GM23338 (cell line): ENCODE results near the gene NCL. TPM values are rescaled to one million over a fixed set of nuclear protein-coding genes. Genes with fewer than 3 reads are reported as not detected.

Source experiments
- ETS1 ChIP-seq: IDR thresholded peaks from 2 replicates; pipeline ENCODE4 v1.6.1; 2016; ENCODE audit warnings: antibody characterized with exemption
- REST ChIP-seq: IDR thresholded peaks from one replicate; pipeline ENCODE4 v1.6.1; 2018; ENCODE audit warnings: antibody characterized with exemption; ENCODE audit not compliant: unreplicated experiment
- ZNF331 ChIP-seq: fragments of 250-450 bp; sonication (Bioruptor Pico); IDR thresholded peaks from 2 replicates; pipeline ENCODE4 v1.5.0; 2020; ENCODE audit warnings: low read depth, mild to moderate bottlenecking, moderate library complexity
- ZNF462 ChIP-seq: fragments of 250-450 bp; sonication (Bioruptor Pico); IDR thresholded peaks from 2 replicates; pipeline ENCODE4 v1.5.0; 2020; ENCODE audit warnings: mild to moderate bottlenecking, moderate library complexity
- polyA plus RNA-seq: library from polyadenylated mRNA; unstranded; fragments of >200 nt; fragmentation: Nextera tagmentation; extraction: Ambion mirVana; gene quantifications from 2 replicates; pipeline ENCODE4 v1.2.1, GENCODE V29; 2016
- total RNA-seq: library from RNA; depleted of rRNA; stranded (reverse); fragments of >200 nt; shearing (Covaris generic); gene quantifications from 2 replicates; pipeline ENCODE4 v1.2.3, GENCODE V29; 2014

Gene NCL
- total and polyA plus RNA-seq, 2 experiments from 2014 or later, result 678 to 2,269 TPM

- no peak for TF ChIP-seq REST
- no peak for TF ChIP-seq ETS1
- TF ChIP-seq ZNF462 (CRISPR knock-in tag), result no peak
- TF ChIP-seq ZNF331, result no peak
Observed at GRCh38 chr2:231455222-231455621, 9.1 kb downstream of the NCL start (continued).
